Activated naive CD8-positive, alpha-beta T cell treated with anti-CD3 and anti-CD28 coated beads, Interleukin-2, amount 10 ng/mL, durations not matched to agents 7 days and 5 days (primary cell): ENCODE results near the gene DEK. TPM values are rescaled to one million over a fixed set of nuclear protein-coding genes. Genes with fewer than 3 reads are reported as not detected.
"Not testable (repeated sequence)": the region's sequence is repeated elsewhere in the genome, so short reads cannot be mapped to it uniquely, and the experiment has no call there.

Source experiments
- ATAC-seq: fragments of 150-1000 bp; cut with Tn5 transposase; one replicate; pipeline ENCODE4 v1.10.0; 2021; ENCODE audit warnings: low read depth, moderate library complexity
- POLR2A ChIA-PET: fragments of 350-600 bp; sonication (Branson Sonifier 250); formaldehyde crosslinking; loops from one replicate; lab custom pipeline; 2021; ENCODE audit warnings: antibody characterized with exemption; lab: Charles Lee
- DNase-seq: peaks from one replicate; pipeline ENCODE4 v3.0.0; 2021
- H3K27ac Mint-ChIP-seq: one replicate; pipeline ENCODE4 v1.8.0; 2022; ENCODE audit warnings: mild to moderate bottlenecking, mixed read lengths
- H3K27me3 Mint-ChIP-seq: one replicate; pipeline ENCODE4 v1.8.0; 2022; ENCODE audit warnings: mild to moderate bottlenecking, moderate library complexity, mixed read lengths
- H3K36me3 Mint-ChIP-seq: one replicate; pipeline ENCODE4 v1.8.0; 2021; ENCODE audit warnings: mild to moderate bottlenecking, mixed read lengths
- H3K4me1 Mint-ChIP-seq: one replicate; pipeline ENCODE4 v1.8.0; 2021; ENCODE audit warnings: mixed read lengths
- H3K4me3 Mint-ChIP-seq: one replicate; pipeline ENCODE4 v1.8.0; 2022; ENCODE audit warnings: mild to moderate bottlenecking, moderate library complexity, mixed read lengths
- H3K9me3 Mint-ChIP-seq: one replicate; pipeline ENCODE4 v1.8.0; 2021; ENCODE audit warnings: mixed read lengths
- total RNA-seq, 2 experiments: library from RNA; stranded (reverse); gene quantifications; one replicate each; pipeline ENCODE4 v1.2.3, GENCODE V29; 2021

Gene DEK
- total RNA-seq, 2 experiments from 2014 or later = 204 to 218 TPM

DNA sequence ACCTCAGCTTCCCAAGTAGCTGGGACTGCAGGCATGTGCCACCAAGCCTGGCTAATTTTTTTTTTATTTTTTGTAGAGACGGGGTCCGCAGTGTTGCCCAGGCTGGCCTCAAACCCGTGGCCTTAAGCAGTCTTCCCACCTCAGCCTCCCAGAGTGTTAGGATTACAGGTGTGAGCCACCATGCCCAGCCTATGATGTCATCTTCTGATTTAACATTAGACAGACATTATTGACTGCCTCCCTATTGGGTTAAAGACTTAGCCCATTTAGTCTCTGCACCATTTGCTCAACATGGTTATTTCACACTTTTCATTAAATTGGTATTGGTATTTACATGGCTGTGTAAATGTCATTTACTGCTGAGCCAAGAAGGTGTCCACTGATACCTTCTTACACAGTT lies 46.1 kb downstream of the DEK start:
- ATAC-seq (no peak), DNase-seq (no peak)
- Mint-ChIP-seq H3K4me1 (peaks cover 5% of the 10 kb centered on the region), H3K4me3 (no peak overlapping the region), H3K36me3 (peaks cover 17% of the 10 kb centered on the region), H3K27me3 (no peaks in the 10 kb centered on the region), H3K27ac (no peak overlapping the region), H3K9me3 (no peaks in the 10 kb centered on the region)
- POLR2A ChIA-PET = no interaction called here

GRCh38 chr6:18216411-18216810 lies 47.9 kb downstream of the DEK start:
- peaks cover 5% of the 10 kb centered on the region for H3K4me1 Mint-ChIP-seq
- H3K36me3 Mint-ChIP-seq = peaks cover 11% of the 10 kb centered on the region
- H3K4me3 Mint-ChIP-seq = no peak overlapping the region
- H3K9me3 Mint-ChIP-seq = no peaks in the 10 kb centered on the region
- POLR2A ChIA-PET = no interaction called here
- no peak overlapping the region for H3K27ac Mint-ChIP-seq
- no peak for ATAC-seq
- DNase-seq = no peak
- H3K27me3 Mint-ChIP-seq = no peaks in the 10 kb centered on the region

DNA sequence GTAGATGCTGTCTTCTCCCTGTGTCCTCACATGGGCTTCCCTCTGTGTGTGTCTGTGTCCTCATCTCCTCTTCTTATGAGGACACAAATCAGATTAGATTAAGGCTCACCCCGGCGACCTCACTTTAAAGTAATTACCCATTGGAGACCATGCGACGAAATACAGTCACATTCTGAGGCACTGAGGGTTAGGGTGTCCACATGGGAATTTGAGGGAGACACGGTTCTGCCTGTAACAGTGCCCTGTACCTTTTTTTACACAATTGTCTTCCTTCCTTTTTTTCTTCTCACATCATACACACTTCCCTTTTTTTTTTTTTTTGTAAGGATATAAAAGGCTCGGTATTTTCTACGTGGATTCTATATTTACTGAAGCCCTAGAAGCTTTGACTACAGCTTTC lies 48.9 kb downstream of the DEK start:
- no peak overlapping the region for H3K27ac Mint-ChIP-seq
- peaks cover 8% of the 10 kb centered on the region for H3K4me1 Mint-ChIP-seq

GRCh38 chr6:18214003-18214402 lies 50.3 kb downstream of the DEK start:
- H3K27ac Mint-ChIP-seq = peak overlapping the region; percentile 22
- peak overlapping the region; percentile 29 for H3K4me3 Mint-ChIP-seq
- no peaks in the 10 kb centered on the region for H3K9me3 Mint-ChIP-seq
- peaks cover 8% of the 10 kb centered on the region for H3K4me1 Mint-ChIP-seq
- H3K36me3 Mint-ChIP-seq = peaks cover 3% of the 10 kb centered on the region
- no peaks in the 10 kb centered on the region for H3K27me3 Mint-ChIP-seq
- DNase-seq = no peak
- POLR2A ChIA-PET = no interaction called here
- no peak for ATAC-seq

More for the DNA sequence above, 48.9 kb downstream of the DEK start:
- Mint-ChIP-seq H3K9me3 (no peaks in the 10 kb centered on the region), H3K4me3 (no peak overlapping the region), H3K36me3 (peaks cover 5% of the 10 kb centered on the region), H3K27me3 (no peaks in the 10 kb centered on the region)
- POLR2A ChIA-PET = interaction anchor here (0.7 kb wide), 1 partner anchor 168 kb away, joined by 4 read pairs; no protein-coding TSS in a partner anchor
- DNase-seq (no peak), ATAC-seq (no peak)

DNA sequence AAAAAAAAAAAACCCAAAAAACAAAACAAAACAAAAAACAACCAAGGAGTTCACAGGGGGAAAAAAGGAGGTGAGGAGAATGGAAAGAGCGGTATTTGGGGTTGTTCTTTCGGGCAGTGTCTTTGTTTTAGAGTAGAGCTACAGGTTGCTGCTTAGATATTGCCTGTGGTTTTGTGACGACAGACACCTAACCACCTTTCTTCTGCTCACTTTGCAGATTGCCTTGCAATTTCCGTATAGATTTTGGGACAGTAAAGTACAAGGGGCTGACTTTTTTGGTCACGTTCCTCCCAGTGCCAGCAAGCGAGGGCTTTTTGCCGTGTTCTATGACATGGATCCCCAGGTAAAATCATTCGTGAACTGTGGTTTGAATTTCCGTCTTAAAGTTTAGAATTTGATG lies 50.9 kb downstream of the DEK start:
- Mint-ChIP-seq H3K36me3 (peaks cover 2% of the 10 kb centered on the region), H3K9me3 (no peaks in the 10 kb centered on the region), H3K27ac (no peak overlapping the region), H3K27me3 (no peaks in the 10 kb centered on the region), H3K4me1 (peaks cover 8% of the 10 kb centered on the region), H3K4me3 (peak overlapping the region; percentile 25)
- POLR2A ChIA-PET = interaction anchor here (0.7 kb wide), 1 partner anchor 57 kb away, joined by 3 read pairs; no protein-coding TSS in a partner anchor
- ATAC-seq (no peak), DNase-seq (no peak)

- Mint-ChIP-seq H3K36me3 (peaks cover 2% of the 10 kb centered on the region), H3K4me1 (peaks cover 8% of the 10 kb centered on the region), H3K9me3 (no peaks in the 10 kb centered on the region), H3K4me3 (no peak overlapping the region), H3K27ac (no peak overlapping the region), H3K27me3 (no peaks in the 10 kb centered on the region)
- DNase-seq (no peak), ATAC-seq (no peak)
- POLR2A ChIA-PET = no interaction called here
Observed at GRCh38 chr6:18212231-18212630, 52.1 kb downstream of the DEK start.

DNA sequence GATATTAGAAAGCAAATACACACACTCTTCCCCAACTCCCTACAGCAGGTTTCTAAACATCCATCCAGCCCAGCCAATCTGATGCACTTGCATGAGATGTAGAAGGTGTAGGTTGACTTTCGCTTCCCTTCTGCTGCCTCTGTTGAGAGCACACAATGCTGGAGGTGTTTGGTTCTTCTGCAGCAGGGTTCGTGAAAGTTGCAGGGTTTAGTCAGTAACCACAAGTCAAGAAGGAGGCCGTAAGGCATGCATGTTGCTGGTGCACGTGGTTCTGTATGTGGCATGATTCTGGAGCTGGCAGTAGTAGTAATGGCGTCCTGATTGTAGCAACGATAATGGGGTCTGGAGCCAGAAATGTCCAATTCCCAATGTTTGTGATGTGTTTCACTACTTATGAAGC lies 53.0 kb downstream of the DEK start:
- ATAC-seq (peak; percentile 45), DNase-seq (no peak)
- Mint-ChIP-seq H3K27me3 (no peaks in the 10 kb centered on the region), H3K27ac (no peak overlapping the region), H3K36me3 (peaks cover 2% of the 10 kb centered on the region), H3K4me1 (peaks cover 8% of the 10 kb centered on the region), H3K9me3 (no peaks in the 10 kb centered on the region), H3K4me3 (no peak overlapping the region)
- POLR2A ChIA-PET = no interaction called here

DNA sequence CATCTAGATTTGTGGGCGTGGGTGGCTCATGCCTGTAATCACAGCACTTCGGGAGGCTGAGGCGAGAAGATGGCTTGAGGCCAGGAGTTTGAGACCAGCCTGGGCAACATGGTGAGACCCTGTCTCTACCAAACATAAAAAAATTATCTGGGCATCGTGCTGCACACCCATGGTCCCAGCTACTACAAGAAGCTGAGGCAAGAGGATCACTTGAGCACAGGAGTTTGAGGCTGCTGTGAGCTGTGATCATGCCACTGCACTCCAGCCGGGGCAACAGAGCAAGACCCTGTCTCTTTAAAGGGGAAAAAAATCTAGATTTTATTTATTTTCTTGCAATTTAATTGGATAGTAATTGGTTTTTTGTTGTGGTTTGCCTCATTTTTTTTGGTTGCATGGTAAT lies 53.6 kb downstream of the DEK start:
- Mint-ChIP-seq H3K4me1 (peaks cover 8% of the 10 kb centered on the region), H3K27me3 (no peaks in the 10 kb centered on the region), H3K9me3 (no peaks in the 10 kb centered on the region), H3K27ac (no peak overlapping the region), H3K36me3 (peaks cover 2% of the 10 kb centered on the region), H3K4me3 (no peak overlapping the region)
- POLR2A ChIA-PET = no interaction called here
- ATAC-seq (no peak), DNase-seq (no peak)

DNA sequence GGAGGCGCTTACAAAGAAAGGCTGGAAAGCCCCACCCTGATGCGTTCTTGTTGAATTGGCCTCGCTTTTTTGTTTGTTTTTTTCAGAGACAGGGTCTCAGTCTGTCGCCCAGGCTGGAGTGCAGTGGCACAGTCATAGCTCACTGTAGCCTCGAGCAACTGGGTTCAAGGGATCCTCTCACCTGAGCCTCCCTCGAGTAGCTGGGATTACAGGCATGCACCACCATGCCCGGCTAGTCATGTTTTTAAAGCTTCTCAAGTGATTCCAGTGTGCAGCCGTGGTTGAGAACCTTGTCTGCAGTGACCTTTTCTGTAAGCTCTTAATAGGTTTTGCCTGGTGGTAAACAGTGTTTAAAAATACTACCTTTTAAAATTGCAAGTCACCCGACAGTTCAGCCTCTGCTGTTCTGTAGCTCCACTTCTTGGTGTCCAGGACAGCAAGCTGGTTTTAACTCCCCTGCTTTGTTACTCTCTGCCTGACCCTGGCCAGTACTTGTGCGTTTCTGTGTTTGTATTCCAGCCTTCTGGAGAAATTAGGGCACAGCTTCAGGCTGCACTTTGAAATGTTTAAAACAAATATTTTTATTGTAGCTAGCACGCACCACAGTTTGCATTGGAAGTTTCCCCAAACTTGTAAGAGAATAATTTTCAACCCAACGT lies 54.7 kb downstream of the DEK start:
- peaks cover 2% of the 10 kb centered on the region for H3K36me3 Mint-ChIP-seq
- H3K27ac Mint-ChIP-seq = no peak overlapping the region
- no peaks in the 10 kb centered on the region for H3K27me3 Mint-ChIP-seq
- DNase-seq (no peak), ATAC-seq (no peak)
- H3K9me3 Mint-ChIP-seq = no peaks in the 10 kb centered on the region
- H3K4me1 Mint-ChIP-seq = peaks cover 8% of the 10 kb centered on the region
- POLR2A ChIA-PET = no interaction called here
- no peak overlapping the region for H3K4me3 Mint-ChIP-seq

DNA sequence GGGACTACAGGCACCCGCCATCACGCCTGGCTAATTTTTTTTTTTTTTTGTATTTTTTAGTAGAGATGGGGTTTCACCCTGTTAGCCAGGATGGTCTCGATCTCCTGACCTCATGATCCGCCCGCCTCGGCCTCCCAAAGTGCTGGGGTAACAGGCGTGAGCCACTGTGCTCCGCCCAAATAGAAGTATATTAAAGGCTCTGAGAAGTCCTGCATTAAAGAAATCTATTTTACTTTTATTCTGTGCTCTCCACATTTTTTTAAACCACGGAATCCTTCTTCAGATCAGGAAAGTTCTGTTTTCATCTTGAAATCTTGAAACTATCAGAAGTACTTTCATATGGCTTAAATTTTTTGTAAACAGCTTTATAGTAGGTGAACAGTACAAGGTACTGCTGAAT lies 55.6 kb downstream of the DEK start:
- POLR2A ChIA-PET, H3K4me3 Mint-ChIP-seq: not testable (repeated sequence)

DNA sequence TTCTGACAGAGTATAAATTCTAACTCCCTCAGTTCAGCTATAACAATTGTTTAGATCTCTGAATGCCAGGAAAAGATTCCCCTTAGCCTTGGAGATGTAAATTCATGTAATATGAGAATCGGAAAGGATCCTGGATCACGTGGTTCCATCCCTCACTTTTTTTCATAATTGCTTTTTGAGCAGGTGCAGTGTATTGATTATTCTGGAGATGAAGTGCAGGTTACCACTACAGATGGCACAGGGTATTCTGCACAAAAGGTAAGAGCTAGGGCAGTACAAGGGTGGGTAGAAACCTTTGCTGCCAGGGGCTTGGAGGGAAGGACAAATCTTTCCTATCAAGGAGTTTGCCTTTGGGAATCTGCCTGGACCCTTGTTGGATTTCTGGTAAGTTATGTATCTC lies 56.4 kb downstream of the DEK start:
- Mint-ChIP-seq H3K36me3 (no peaks in the 10 kb centered on the region), H3K27ac (no peak overlapping the region), H3K4me3 (no peak overlapping the region), H3K27me3 (no peaks in the 10 kb centered on the region), H3K9me3 (no peaks in the 10 kb centered on the region), H3K4me1 (peaks cover 3% of the 10 kb centered on the region)
- no peak for ATAC-seq
- POLR2A ChIA-PET = no interaction called here
- no peak for DNase-seq

More for the DNA sequence above, 55.6 kb downstream of the DEK start:
- DNase-seq, H3K4me1 Mint-ChIP-seq, H3K27ac Mint-ChIP-seq, ATAC-seq, H3K9me3 Mint-ChIP-seq, H3K27me3 Mint-ChIP-seq, H3K36me3 Mint-ChIP-seq: not testable (repeated sequence)

- Mint-ChIP-seq H3K4me1 (peaks cover 3% of the 10 kb centered on the region), H3K27me3 (no peaks in the 10 kb centered on the region), H3K27ac (no peak overlapping the region), H3K4me3 (no peak overlapping the region), H3K36me3 (no peaks in the 10 kb centered on the region), H3K9me3 (no peaks in the 10 kb centered on the region)
- DNase-seq = no peak
- POLR2A ChIA-PET = no interaction called here
- ATAC-seq = no peak
Observed at GRCh38 chr6:18207438-18207837, 56.9 kb downstream of the DEK start.

DNA sequence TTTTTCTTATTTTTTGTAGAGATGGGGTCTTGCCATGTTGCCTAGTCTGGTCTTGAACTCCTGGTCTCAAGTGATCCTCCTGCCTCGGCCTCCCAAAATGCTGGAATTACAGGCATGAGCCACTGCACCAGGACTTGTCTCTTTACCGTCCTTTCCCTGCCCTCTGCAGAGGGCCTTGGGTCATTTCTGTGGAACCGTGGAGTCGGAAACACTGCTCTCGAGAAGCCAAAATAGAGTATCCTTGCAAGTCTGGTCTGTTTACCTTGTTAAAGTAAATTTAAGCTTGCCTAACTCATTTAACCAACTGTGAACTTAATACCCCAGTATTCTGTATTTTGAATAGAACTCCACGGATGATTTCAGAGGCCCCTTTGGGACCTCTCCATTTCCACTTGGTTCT lies 57.7 kb downstream of the DEK start:
- no peak for DNase-seq
- ATAC-seq = no peak
- H3K4me1 Mint-ChIP-seq = peaks cover 3% of the 10 kb centered on the region
- H3K36me3 Mint-ChIP-seq = peaks cover 3% of the 10 kb centered on the region
- no peak overlapping the region for H3K27ac Mint-ChIP-seq
- no peak overlapping the region for H3K4me3 Mint-ChIP-seq
- no peaks in the 10 kb centered on the region for H3K9me3 Mint-ChIP-seq
- POLR2A ChIA-PET = no interaction called here
- no peaks in the 10 kb centered on the region for H3K27me3 Mint-ChIP-seq

- ATAC-seq (no peak), DNase-seq (no peak)
- no peaks in the 10 kb centered on the region for H3K4me1 Mint-ChIP-seq
- H3K9me3 Mint-ChIP-seq = no peaks in the 10 kb centered on the region
- no peak overlapping the region for H3K27ac Mint-ChIP-seq
- H3K27me3 Mint-ChIP-seq = no peaks in the 10 kb centered on the region
- POLR2A ChIA-PET = interaction anchor here (0.5 kb wide), 1 partner anchor 1446 kb away, joined by 7 read pairs; no protein-coding TSS in a partner anchor
- no peak overlapping the region for H3K4me3 Mint-ChIP-seq
- peaks cover 5% of the 10 kb centered on the region for H3K36me3 Mint-ChIP-seq
Observed at GRCh38 chr6:18204691-18205090, 59.6 kb downstream of the DEK start.
